ENCODE measurements around the gene DLAT.

GRCh38 chr11:111986589-111986988 lies 38.6 kb upstream of the DLAT start:
- TF ChIP-seq EZH2 (IDR thresholded peaks at IDR 0.05; ENCODE audit: borderline replicate concordance, low read length) = no peak
- TF ChIP-seq CTCF (conservative IDR thresholded peaks at IDR 0.05 in 1 of 2, IDR thresholded peaks at IDR 0.05 in 1 of 2; ENCODE audit: extremely low read depth in 1 of 2, insufficient read depth in 1 of 2, low read depth in 1 of 2, low read length in 2 of 2) = no peak

Measured in mammary epithelial cell (primary cell).